Smooth muscle cell (in vitro differentiated cells): ENCODE data around the gene CACNB2. TPM values are rescaled to one million over a fixed set of nuclear protein-coding genes. Genes with fewer than 3 reads are reported as not detected.

Experiments
- DNase-seq: peaks from one replicate; lab custom pipeline; 2025; ENCODE audit not compliant: unreplicated experiment; lab: John Stamatoyannopoulos, UW
- H2AFZ ChIP-seq: fragments of 200-600 bp; sonication (generic); 2 replicates; pipeline ENCODE4 v1.6.0; 2016; ENCODE audit warnings: antibody characterized with exemption, low read depth, mild to moderate bottlenecking
- H3F3A ChIP-seq: fragments of 200-600 bp; sonication (generic); 2 replicates; pipeline ENCODE4 v1.6.0; 2017; ENCODE audit warnings: antibody characterized with exemption, low read depth
- H3K27ac ChIP-seq: fragments of 200-600 bp; sonication (generic); 2 replicates; pipeline ENCODE4 v1.5.1; 2016; ENCODE audit warnings: low read depth, mild to moderate bottlenecking
- H3K27me3 ChIP-seq: fragments of 200-600 bp; sonication (generic); 2 replicates; pipeline ENCODE4 v1.6.1; 2016; ENCODE audit warnings: low read depth, mild to moderate bottlenecking
- H3K36me3 ChIP-seq: fragments of 200-600 bp; sonication (generic); 2 replicates; pipeline ENCODE4 v1.5.1; 2016; ENCODE audit warnings: low read depth
- H3K4me1 ChIP-seq: fragments of 200-600 bp; sonication (generic); 2 replicates; pipeline ENCODE4 v1.5.1; 2016; ENCODE audit warnings: low read depth
- H3K4me2 ChIP-seq: fragments of 200-600 bp; sonication (generic); 2 replicates; pipeline ENCODE4 v1.6.0; 2016; ENCODE audit warnings: mild to moderate bottlenecking
- H3K4me3 ChIP-seq: fragments of 200-600 bp; sonication (generic); 2 replicates; pipeline ENCODE4 v1.5.1; 2016; ENCODE audit warnings: mild to moderate bottlenecking
- H3K79me2 ChIP-seq: fragments of 200-600 bp; sonication (generic); 2 replicates; pipeline ENCODE4 v1.6.0; 2016; ENCODE audit warnings: low read depth, mild to moderate bottlenecking
- H3K9ac ChIP-seq: fragments of 200-600 bp; sonication (generic); 2 replicates; pipeline ENCODE4 v1.6.0; 2016; ENCODE audit warnings: low read depth
- H3K9me3 ChIP-seq: fragments of 200-600 bp; sonication (generic); replicated peaks from 2 replicates; pipeline ENCODE4 v1.5.1; 2016; ENCODE audit warnings: low read depth
- H4K20me1 ChIP-seq: fragments of 200-600 bp; sonication (generic); 2 replicates; pipeline ENCODE4 v1.6.0; 2016; ENCODE audit warnings: low read depth
- CTCF ChIP-seq: fragments of 200-600 bp; sonication (generic); IDR thresholded peaks from 2 replicates; pipeline ENCODE4 v1.5.1; 2017; ENCODE audit warnings: borderline replicate concordance, mild to moderate bottlenecking, antibody characterized with exemption; ENCODE audit not compliant: insufficient read depth, poor library complexity, severe bottlenecking
- WGBS: methylation state at CpG from one replicate; pipeline ENCODE4 v1.1.7; 2016; ENCODE audit warnings: low lambda C conversion rate; 5-methylcytosine and 5-hydroxymethylcytosine counted together
- polyA plus RNA-seq: library from polyadenylated mRNA; unstranded; fragments of >200 nt; fragmentation: Nextera tagmentation; extraction: Ambion mirVana; gene quantifications from 2 replicates; pipeline ENCODE4 v1.2.1, GENCODE V29; 2016
- total RNA-seq: library from RNA; depleted of rRNA; stranded (reverse); fragments of >200 nt; gene quantifications from 2 replicates; pipeline ENCODE4 v1.2.3, GENCODE V29; 2014

Gene CACNB2
- total and polyA plus RNA-seq, 2 experiments from 2014 or later = 0.04 to 1.1 TPM

- Histone ChIP-seq H3K27me3 (no peaks in the 10 kb centered on the region), H3K9me3 (no peaks in the 10 kb centered on the region), H3K36me3 (no peaks in the 10 kb centered on the region), H3K4me3 (no peak overlapping the region), H3K4me1 (no peaks in the 10 kb centered on the region), H4K20me1 (no peaks in the 10 kb centered on the region), H3K4me2 (no peak overlapping the region), H3K9ac (no peak overlapping the region), H2AFZ (no peak overlapping the region), H3K79me2 (no peaks in the 10 kb centered on the region), H3K27ac (no peak overlapping the region), H3F3A (no peaks in the 10 kb centered on the region)
- no peak for TF ChIP-seq CTCF
- WGBS = 91% methylated on average over 9 of the region's 9 CpGs
- DNase-seq = no peak
Measured at GRCh38 chr10:18293536-18294510, 153.6 kb downstream of the CACNB2 start.

- no peak overlapping the region for H3K4me2 ChIP-seq
- no peak overlapping the region for H3K9ac ChIP-seq
- no peaks in the 10 kb centered on the region for H3K27me3 ChIP-seq
- H3K4me3 ChIP-seq = no peak overlapping the region
- H3K27ac ChIP-seq = no peak overlapping the region
- H4K20me1 ChIP-seq = no peaks in the 10 kb centered on the region
- DNase-seq = no peak
- H3F3A ChIP-seq = no peaks in the 10 kb centered on the region
- H2AFZ ChIP-seq = no peak overlapping the region
- H3K4me1 ChIP-seq = no peaks in the 10 kb centered on the region
- no peaks in the 10 kb centered on the region for H3K9me3 ChIP-seq
- TF ChIP-seq CTCF = no peak
- WGBS = 84% methylated on average over 4 of the region's 4 CpGs
- no peaks in the 10 kb centered on the region for H3K36me3 ChIP-seq
- H3K79me2 ChIP-seq = no peaks in the 10 kb centered on the region
Measured at GRCh38 chr10:18294633-18295032, 154.4 kb downstream of the CACNB2 start.

- Histone ChIP-seq H3K36me3 (no peaks in the 10 kb centered on the region), H4K20me1 (no peaks in the 10 kb centered on the region), H3K9ac (no peak overlapping the region), H3K4me2 (no peak overlapping the region), H3K79me2 (no peaks in the 10 kb centered on the region), H2AFZ (no peak overlapping the region), H3K27me3 (no peaks in the 10 kb centered on the region), H3K27ac (no peak overlapping the region), H3F3A (no peaks in the 10 kb centered on the region), H3K9me3 (no peaks in the 10 kb centered on the region), H3K4me3 (no peak overlapping the region), H3K4me1 (no peaks in the 10 kb centered on the region)
- no peak for TF ChIP-seq CTCF
- 90% methylated on average over 5 of the region's 5 CpGs for WGBS
- no peak for DNase-seq
Measured at GRCh38 chr10:18297659-18298058, 157.4 kb downstream of the CACNB2 start.
